Psoas muscle (tissue), 8 donors: ENCODE results near the gene ITGAL. TPM values are rescaled to one million over a fixed set of nuclear protein-coding genes. Genes with fewer than 3 reads are reported as not detected.
"Not testable (repeated sequence)": the region's sequence is repeated elsewhere in the genome, so short reads cannot be mapped to it uniquely, and the experiment has no call there.

Source experiments
- ATAC-seq, 4 donors: fragments of 200-7000 bp; cut with Tn5 transposase; one replicate each; pipeline ENCODE4 v1.9.1; 2020; ENCODE audit warnings: moderate library complexity in 3 of 4, mild to moderate bottlenecking in 2 of 4
- DNase-seq, 2 donors: peaks; one replicate each; pipeline ENCODE4 v3.0.0-alpha.2; 2020
- H3K27ac ChIP-seq: fragments of 200-600 bp; one replicate; pipeline ENCODE4 v1.8.0; 2022
- H3K27me3 ChIP-seq, 3 donors: fragments of 200-600 bp in 1 of 3; one replicate each; pipeline versions ENCODE4 v1.6.1 to v1.8.0; 2013 to 2022; ENCODE audit warnings: low read length in 2 of 3, mild to moderate bottlenecking in 2 of 3, moderate library complexity in 1 of 3; ENCODE audit not compliant: insufficient read depth in 3 of 3
- H3K36me3 ChIP-seq, 2 donors: fragments of 200-600 bp in 1 of 2; one replicate each; pipeline versions ENCODE4 v1.6.1 to v1.8.0; 2013 to 2022; ENCODE audit warnings: low read depth in 1 of 2, mild to moderate bottlenecking in 1 of 2, moderate library complexity in 1 of 2; ENCODE audit not compliant: insufficient read depth in 1 of 2
- H3K4me1 ChIP-seq: fragments of 200-600 bp; one replicate; pipeline ENCODE4 v1.8.0; 2022
- H3K4me3 ChIP-seq: fragments of 200-600 bp; one replicate; pipeline ENCODE4 v1.8.0; 2022; ENCODE audit warnings: mild to moderate bottlenecking
- H3K9me3 ChIP-seq: fragments of 200-600 bp; one replicate; pipeline ENCODE4 v1.8.0; 2022
- CTCF ChIP-seq: fragments of 200-600 bp; IDR thresholded peaks from one replicate; pipeline ENCODE4 v1.8.0; 2022; ENCODE audit warnings: antibody characterized with exemption
- WGBS, 3 donors: extraction: QIAGEN DNeasy Blood & Tissue Kit; methylation state at CpG; one replicate each; pipeline versions ENCODE4 v1.1.6 to v1.1.7; 2013; 5-methylcytosine and 5-hydroxymethylcytosine counted together
- intact Hi-C, 2 donors: fragments of 100-400 bp; cut with DNase I; formaldehyde crosslinking; loops; one replicate each; pipeline versions ENCODE4 v1.11.0 to v1.14.2; 2022
- polyA plus RNA-seq, 3 donors: library from polyadenylated mRNA; stranded (reverse); fragments of 200-250 nt; gene quantifications; one replicate each; pipeline ENCODE4 v1.2.3, GENCODE V29; 2013
- total RNA-seq, 4 donors: library from RNA; stranded (reverse); fragmentation: NEBNext Ultra II Directional in 2 of 4; extraction: Animal tissue kit (Norgen Biotek cat#: 25700) in 2 of 4; gene quantifications; one replicate each; pipeline versions ENCODE4 v1.2.1 to v1.2.4, GENCODE V29; 2021 to 2023
- donor health status: healthy with polysubstance abuse.
- donor health status: DM: no; HTN: no; CAD: no; lungs with moderate emphysema.
- donor health status: Bipolar disorder and iron deficiency.
- donor health status: healthy.
- donor health status: DM: yes; HTN: yes; CAD: no.
- donor health status: DM: no; HTN: no; CAD: no.
- donor health status: DM: no; HTN: no; CAD: no.
- donor health status: DM: yes; HTN: yes; CAD: no.

ITGAL gene
- total and polyA plus RNA-seq, 7 donors = 0.21 to 3.0 (median 1.1) TPM

GRCh38 chr16:30533748-30534367 lies 61.3 kb downstream of the ITGAL start:
- ATAC-seq (peak in 2 of 4 donors; percentile 1 to 2), DNase-seq (no peak)
- Histone ChIP-seq H3K9me3 (no peaks in the 10 kb centered on the region), H3K4me1 (peaks cover 17% of the 10 kb centered on the region), H3K4me3 (peak overlapping the region; percentile 94), H3K36me3 (peaks cover 4 to 36% of the 10 kb centered on the region in 2 donors), H3K27ac (peak overlapping the region; percentile 97), H3K27me3 (no peaks in the 10 kb centered on the region)
- peak; percentile 0 for TF ChIP-seq CTCF
- intact Hi-C loops = loop anchor here (2.0 to 10.0 kb wide), 3 partner anchors 25 to 101 kb away; partner anchors contain the start of genes ZNF764 (in 1 of the 2) and ZNF785 (in 1 of the 2)
- WGBS, 3 donors = 16 to 22% (median 18%) methylated on average over 22 to 29 of the region's 29 CpGs

- intact Hi-C loops = loop anchor here (1.0 to 10.0 kb wide), 5 partner anchors 24 to 105 kb away; partner anchors contain the start of genes ZNF764 (in 2 of the 2) and ZNF785 (in 1 of the 2)
- ATAC-seq (peak; percentile 91 to 94 (median 92)), DNase-seq (peak; percentile 95 to 97)
- H3K36me3 ChIP-seq = peaks cover 4 to 36% of the 10 kb centered on the region in 2 donors
- H3K4me3 ChIP-seq = peak within 1 kb of the TSS; percentile 94
- 0 to 1% (median 1%) methylated on average over 58 to 70 of the region's 70 CpGs for WGBS, 3 donors
- peak within 1 kb of the TSS; percentile 97 for H3K27ac ChIP-seq
- no peaks in the 10 kb centered on the region for H3K9me3 ChIP-seq
- TF ChIP-seq CTCF = peak; percentile 0
- H3K4me1 ChIP-seq = peaks cover 17% of the 10 kb centered on the region
- no peaks in the 10 kb centered on the region for H3K27me3 ChIP-seq
Observed at GRCh38 chr16:30534368-30535105, 62.0 kb downstream of the ITGAL start, which contains the start of gene ZNF747. TSS of gene ZNF747 (minus strand) at chr16:30534858. CDS start at chr16:30534679, 179 bp downstream.

- Histone ChIP-seq H3K4me1 (peaks cover 17% of the 10 kb centered on the region), H3K27ac (peak overlapping the region; percentile 97), H3K4me3 (peak overlapping the region; percentile 94), H3K9me3 (no peaks in the 10 kb centered on the region), H3K36me3 (peaks cover 4 to 34% of the 10 kb centered on the region in 2 donors), H3K27me3 (no peaks in the 10 kb centered on the region)
- ATAC-seq (peak; percentile 27 to 42 (median 36)), DNase-seq (no peak)
- intact Hi-C loops = loop anchor here (1.0 to 10.0 kb wide), 5 partner anchors 23 to 106 kb away; partner anchors contain the start of genes ZNF764 (in 2 of the 2) and ZNF785 (in 1 of the 2)
- 3 to 4% (median 4%) methylated on average over 18 of the region's 18 CpGs for WGBS, 3 donors
- TF ChIP-seq CTCF = no peak
Observed at GRCh38 chr16:30535106-30535776, 62.7 kb downstream of the ITGAL start.

GRCh38 chr16:30535777-30536190 lies 63.2 kb downstream of the ITGAL start:
- Histone ChIP-seq H3K4me3 (peak overlapping the region; percentile 94), H3K9me3 (no peaks in the 10 kb centered on the region), H3K4me1 (peaks cover 17% of the 10 kb centered on the region), H3K27ac (peak overlapping the region; percentile 97), H3K36me3 (peaks cover 0 to 28% of the 10 kb centered on the region in 2 donors), H3K27me3 (no peaks in the 10 kb centered on the region)
- TF ChIP-seq CTCF = peak; percentile 63
- DNase-seq (peak; percentile 70 to 86), ATAC-seq (peak; percentile 75 to 83 (median 78))
- 31 to 34% (median 32%) methylated on average over 12 of the region's 12 CpGs for WGBS, 3 donors
- intact Hi-C loops = loop anchor here (1.0 to 10.0 kb wide), 5 partner anchors 23 to 106 kb away; partner anchors contain the start of genes ZNF764 (in 2 of the 2) and ZNF785 (in 1 of the 2)

GRCh38 chr16:30536391-30537024 lies 64.0 kb downstream of the ITGAL start:
- Histone ChIP-seq H3K4me3 (peak overlapping the region; percentile 94), H3K36me3 (peaks cover 0 to 21% of the 10 kb centered on the region in 2 donors), H3K4me1 (peaks cover 12% of the 10 kb centered on the region), H3K27ac (peak overlapping the region; percentile 97)
- not testable (repeated sequence) for H3K27me3 ChIP-seq, H3K9me3 ChIP-seq, DNase-seq, ATAC-seq
- intact Hi-C loops = loop anchor here in 1 of 2 donors (10.0 kb wide), 1 partner anchor 98 kb away; no protein-coding TSS in a partner anchor
- WGBS, 3 donors = 93 to 95% (median 94%) methylated on average over 13 of the region's 13 CpGs
